ENCODE data around the gene NRG3.

NRG3 gene

GRCh38 chr10:81903472-81903871 is 28.5 kb downstream of the NRG3 start:
- FAIRE-seq, result no peak
- no peak for DNase-seq (ENCODE audit: insufficient read length, low spot score)
- TF ChIP-seq POLR2A (IDR thresholded peaks at IDR 0.05; ENCODE audit: low read depth, low read length), result no peak

DNA sequence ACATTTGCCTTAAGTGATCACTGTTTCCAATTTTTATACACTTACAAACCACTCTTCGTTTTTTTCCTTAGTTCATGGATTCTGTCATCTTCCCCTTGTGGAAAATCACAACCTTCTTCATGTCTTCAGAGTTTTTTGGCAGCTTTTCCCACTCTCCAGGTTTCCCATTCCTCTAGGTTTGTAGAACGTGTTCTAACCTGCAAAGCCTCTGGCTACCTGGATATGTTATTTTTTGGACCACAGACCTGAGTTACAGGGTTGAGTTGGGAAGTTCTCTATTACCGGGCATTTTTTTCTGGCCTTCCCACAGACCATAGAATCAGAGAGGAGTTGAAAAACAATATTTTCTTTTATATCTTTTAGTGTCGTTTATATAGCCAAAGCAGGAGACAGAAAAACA is 30.2 kb downstream of the NRG3 start:
- DNase-seq (ENCODE audit: insufficient read length, low spot score) (no peak), FAIRE-seq (no peak)
- no peak for TF ChIP-seq POLR2A (IDR thresholded peaks at IDR 0.05; ENCODE audit: low read depth, low read length)

DNA sequence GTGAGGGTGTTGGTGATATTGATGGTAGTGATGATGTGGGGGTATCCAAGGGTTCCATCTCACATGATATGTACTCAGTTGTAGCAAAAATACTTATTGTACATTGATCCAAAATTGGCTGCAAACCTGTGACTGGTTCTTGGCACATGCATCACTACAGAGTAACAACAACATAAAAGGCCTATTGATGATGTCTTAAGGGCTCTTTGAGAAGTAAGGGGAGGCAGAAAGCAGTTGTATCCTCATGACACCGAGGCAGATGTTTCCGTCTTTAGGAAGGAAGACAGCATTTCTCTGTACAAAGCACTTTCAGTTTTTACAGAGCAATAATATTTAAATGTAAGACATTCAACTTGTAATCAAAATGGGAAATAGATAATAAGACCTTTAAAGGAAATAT is 34.5 kb downstream of the NRG3 start:
- FAIRE-seq (no peak), DNase-seq (ENCODE audit: insufficient read length, low spot score) (no peak)
- no peak for TF ChIP-seq POLR2A (IDR thresholded peaks at IDR 0.05; ENCODE audit: low read depth, low read length)

- no peak for DNase-seq (ENCODE audit: insufficient read length, low spot score)
- no peak for FAIRE-seq
- TF ChIP-seq POLR2A (IDR thresholded peaks at IDR 0.05; ENCODE audit: low read depth, low read length), result no peak
Observed at GRCh38 chr10:81911328-81911727, 36.3 kb downstream of the NRG3 start.

DNA sequence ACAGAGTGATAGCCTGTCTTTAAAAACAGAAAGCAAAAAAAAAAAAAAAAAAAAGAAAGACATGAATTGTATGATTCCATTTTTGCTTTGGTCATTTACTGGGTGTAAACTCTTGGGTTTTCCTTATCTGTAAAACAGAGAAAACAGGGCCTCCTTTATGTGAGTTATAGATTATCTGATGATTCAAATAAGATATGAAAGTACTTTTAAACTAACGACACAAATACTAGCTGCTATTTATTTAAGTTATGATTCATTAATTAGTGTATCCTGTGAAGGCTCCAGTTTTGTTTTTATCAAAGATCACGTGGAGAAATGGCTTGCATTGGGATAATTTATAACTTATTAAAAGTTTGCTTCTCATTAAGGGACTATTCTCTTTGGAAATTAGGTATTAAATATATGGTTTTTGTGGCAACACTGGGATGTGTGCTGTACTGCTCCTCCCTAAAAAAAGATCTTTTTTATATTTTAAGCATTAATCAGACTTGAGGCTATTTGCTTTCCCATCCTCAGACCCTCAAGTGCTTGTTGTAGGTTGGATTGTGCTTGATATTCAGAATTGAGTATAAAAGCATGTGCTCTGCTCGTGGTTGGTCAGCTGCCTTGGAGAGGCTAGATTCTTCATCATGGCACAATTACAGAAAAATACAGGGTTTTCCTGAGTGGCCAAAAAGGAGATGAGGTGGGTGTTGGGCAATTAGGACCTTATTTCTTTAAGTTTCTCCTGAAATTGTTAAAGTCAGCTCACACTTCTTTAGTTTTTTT is 39.9 kb downstream of the NRG3 start:
- TF ChIP-seq POLR2A (IDR thresholded peaks at IDR 0.05; ENCODE audit: low read depth, low read length), result no peak
- no peak for DNase-seq (ENCODE audit: insufficient read length, low spot score)
- FAIRE-seq, result no peak

GRCh38 chr10:81915504-81915897 is 40.5 kb downstream of the NRG3 start:
- no peak for TF ChIP-seq POLR2A (IDR thresholded peaks at IDR 0.05; ENCODE audit: low read depth, low read length)
- FAIRE-seq (no peak), DNase-seq (ENCODE audit: insufficient read length, low spot score) (no peak)

GRCh38 chr10:81917666-81918065 is 42.7 kb downstream of the NRG3 start:
- FAIRE-seq (no peak), DNase-seq (ENCODE audit: insufficient read length, low spot score) (no peak)
- TF ChIP-seq POLR2A (IDR thresholded peaks at IDR 0.05; ENCODE audit: low read depth, low read length), result no peak

DNA sequence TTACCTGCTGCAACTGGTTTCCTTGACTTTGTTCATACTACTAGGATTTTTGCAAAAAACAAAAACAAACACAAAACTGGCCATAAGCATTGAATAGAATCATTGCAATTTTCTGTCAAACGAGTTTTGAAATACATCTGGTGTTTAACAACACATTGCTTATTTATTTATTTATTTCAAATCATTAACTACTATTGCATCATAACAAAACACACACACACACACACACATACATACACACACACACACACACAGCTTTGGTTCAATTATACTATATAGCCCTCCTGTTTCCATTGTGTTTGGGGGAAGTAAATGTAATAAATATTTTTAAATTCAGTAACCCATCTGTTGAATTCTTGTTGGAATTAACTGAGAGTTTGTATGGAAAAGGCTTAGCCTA is 43.8 kb downstream of the NRG3 start:
- FAIRE-seq (no peak), DNase-seq (ENCODE audit: insufficient read length, low spot score) (no peak)

DNA sequence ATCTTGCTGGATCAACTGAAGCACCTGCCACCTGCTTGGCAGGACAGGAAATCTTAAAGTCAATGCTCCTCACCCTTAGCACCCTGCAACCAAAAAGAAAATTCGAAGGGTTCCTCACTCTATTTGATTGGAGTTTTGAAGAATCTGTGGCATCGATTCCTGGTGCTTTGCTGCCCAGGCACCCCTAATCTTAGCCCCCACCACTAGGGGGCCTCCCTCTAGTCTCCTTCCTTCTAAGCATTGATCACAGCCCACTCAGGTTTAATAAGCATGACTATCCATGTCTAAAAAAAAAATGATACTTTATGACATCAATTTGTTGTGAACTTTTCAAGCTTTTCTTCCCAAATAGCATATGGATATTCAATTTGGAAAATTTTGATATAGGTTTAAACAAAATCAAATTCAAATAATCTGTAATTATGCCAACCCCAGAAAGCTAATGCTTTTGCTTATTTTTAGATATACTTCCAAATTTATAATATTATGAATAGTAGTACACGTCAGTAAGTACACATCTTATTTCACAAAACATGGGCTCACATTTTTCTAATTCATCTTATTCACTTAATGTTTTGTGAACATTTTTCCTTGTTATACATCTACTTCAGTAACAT is 45.3 kb downstream of the NRG3 start:
- DNase-seq (ENCODE audit: insufficient read length, low spot score) (peak; percentile 5), FAIRE-seq (no peak)
- TF ChIP-seq POLR2A (IDR thresholded peaks at IDR 0.05; ENCODE audit: low read depth, low read length), result no peak

More for the DNA sequence above, 43.8 kb downstream of the NRG3 start:
- no peak for TF ChIP-seq POLR2A (IDR thresholded peaks at IDR 0.05; ENCODE audit: low read depth, low read length)

- no peak for DNase-seq (ENCODE audit: insufficient read length, low spot score)
- no peak for TF ChIP-seq POLR2A (IDR thresholded peaks at IDR 0.05; ENCODE audit: low read depth, low read length)
- FAIRE-seq, result no peak
Observed at GRCh38 chr10:81928119-81928518, 53.1 kb downstream of the NRG3 start.

GRCh38 chr10:81943583-81943982 is 68.6 kb downstream of the NRG3 start:
- no peak for DNase-seq (ENCODE audit: insufficient read length, low spot score)
- TF ChIP-seq POLR2A (IDR thresholded peaks at IDR 0.05; ENCODE audit: low read depth, low read length), result no peak
- FAIRE-seq, result no peak

- DNase-seq (ENCODE audit: insufficient read length, low spot score) (no peak), FAIRE-seq (no peak)
- TF ChIP-seq POLR2A (IDR thresholded peaks at IDR 0.05; ENCODE audit: low read depth, low read length), result no peak
Observed at GRCh38 chr10:81944609-81945008, 69.6 kb downstream of the NRG3 start.

- FAIRE-seq, result no peak
- DNase-seq (ENCODE audit: insufficient read length, low spot score), result no peak
- TF ChIP-seq POLR2A (IDR thresholded peaks at IDR 0.05; ENCODE audit: low read depth, low read length), result no peak
Observed at GRCh38 chr10:81949283-81949682, 74.3 kb downstream of the NRG3 start.

DNA sequence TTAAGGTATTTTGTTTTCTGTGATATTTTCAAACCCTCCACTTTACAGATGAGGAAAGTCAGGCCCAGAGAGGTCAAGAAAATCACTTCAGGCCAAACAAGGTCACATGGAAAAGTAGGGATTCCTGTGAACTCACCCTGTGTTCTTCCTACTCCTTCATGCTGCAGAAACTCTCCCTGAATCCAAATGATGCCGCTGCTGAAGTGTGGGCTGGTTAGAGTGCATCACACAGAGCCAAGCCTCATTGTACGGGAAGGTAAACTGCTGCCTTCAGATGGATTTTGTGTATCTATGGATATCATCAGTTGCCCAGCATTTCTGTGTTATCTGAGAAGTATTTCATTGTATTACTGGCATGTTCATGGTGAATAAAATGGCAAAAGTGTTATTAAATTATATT is 75.4 kb downstream of the NRG3 start:
- FAIRE-seq (no peak), DNase-seq (ENCODE audit: insufficient read length, low spot score) (no peak)

GRCh38 chr10:81953420-81953819 is 78.4 kb downstream of the NRG3 start:
- no peak for TF ChIP-seq POLR2A (IDR thresholded peaks at IDR 0.05; ENCODE audit: low read depth, low read length)
- DNase-seq (ENCODE audit: insufficient read length, low spot score) (no peak), FAIRE-seq (no peak)

More for the DNA sequence above, 75.4 kb downstream of the NRG3 start:
- no peak for TF ChIP-seq POLR2A (IDR thresholded peaks at IDR 0.05; ENCODE audit: low read depth, low read length)
